C4-2B (cell line): ENCODE measurements around the gene DNAH2.

Experiments used
- CTCF ChIP-seq: fragments of 450-650 bp; conservative IDR thresholded peaks from 2 replicates; pipeline ENCODE4 v1.5.1; 2017; ENCODE audit warnings: mild to moderate bottlenecking
- ZFX ChIP-seq: fragments of 450-650 bp; IDR thresholded peaks from 2 replicates; pipeline ENCODE4 v1.6.1; 2017

GRCh38 chr17:7830616-7831015, 113.1 kb downstream of the DNAH2 start:
- TF ChIP-seq CTCF (no peak), ZFX (no peak)
